GM21576 (cell line): Measurements from ENCODE around the gene COPS2.
"Not testable (repeated sequence)": the region's sequence is repeated elsewhere in the genome, so short reads cannot be mapped to it uniquely, and the experiment has no call there.

Experiments
- ATAC-seq: cut with Tn5 transposase; IDR thresholded peaks from one replicate; pipeline ENCODE4 v1.9.1; 2021; ENCODE audit warnings: mild to moderate bottlenecking, moderate library complexity; ENCODE audit not compliant: unreplicated experiment

COPS2 gene

GRCh38 chr15:49110158-49110944, 45.0 kb downstream of the COPS2 start:
- ATAC-seq = no peak

DNA sequence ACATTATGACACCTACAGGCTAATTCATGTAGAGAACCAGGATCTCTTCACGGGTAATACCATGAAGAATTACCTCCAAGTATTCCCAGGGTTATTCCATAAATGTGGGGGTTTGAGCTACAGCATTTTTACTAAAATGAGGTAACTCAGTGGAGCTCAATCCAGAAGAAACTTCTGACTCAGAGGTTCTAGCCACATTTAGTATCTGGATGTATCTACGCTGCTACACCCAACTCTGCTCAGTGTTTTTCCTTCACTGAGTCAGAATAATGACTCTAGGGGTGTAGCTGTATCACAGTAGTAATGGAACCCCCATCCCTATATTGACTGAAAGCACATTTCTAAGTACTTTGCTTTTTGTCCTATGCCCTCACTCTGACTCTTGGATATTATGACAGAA, 52.4 kb downstream of the COPS2 start:
- ATAC-seq = no peak

GRCh38 chr15:49101536-49101935, 53.9 kb downstream of the COPS2 start:
- no peak for ATAC-seq

DNA sequence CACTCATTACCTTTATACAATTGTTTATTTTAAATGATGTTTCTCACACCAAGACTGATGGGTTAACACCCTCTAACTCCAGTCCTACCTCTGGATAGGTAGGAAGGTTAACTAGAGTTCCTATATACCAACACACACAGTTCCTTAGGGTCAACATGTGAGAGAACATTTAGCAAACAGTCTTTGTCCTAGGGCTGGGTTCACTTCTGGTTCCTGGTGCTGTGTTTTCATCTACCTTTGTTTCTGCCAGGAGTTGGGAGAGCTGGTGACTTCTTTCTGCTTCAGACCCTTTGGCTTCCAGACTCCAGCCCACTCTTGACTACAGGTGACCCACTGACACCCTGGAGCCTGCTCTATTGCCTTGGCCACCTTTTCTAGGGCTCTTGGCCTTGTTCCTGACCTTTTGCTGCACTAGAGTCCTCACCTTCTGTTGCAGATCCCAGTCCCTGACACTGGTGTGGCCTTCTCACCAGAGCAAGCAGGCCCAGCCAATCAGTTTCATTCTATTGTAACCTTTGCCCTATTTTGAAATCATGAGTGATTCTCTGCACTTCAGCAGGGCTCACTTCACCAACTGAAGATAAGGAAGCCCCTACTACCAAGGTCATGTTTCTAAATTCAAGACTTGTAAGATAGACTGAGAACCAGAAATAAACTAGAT, 59.2 kb downstream of the COPS2 start:
- ATAC-seq = no peak

GRCh38 chr15:49094923-49095322, 60.5 kb downstream of the COPS2 start:
- no peak for ATAC-seq

DNA sequence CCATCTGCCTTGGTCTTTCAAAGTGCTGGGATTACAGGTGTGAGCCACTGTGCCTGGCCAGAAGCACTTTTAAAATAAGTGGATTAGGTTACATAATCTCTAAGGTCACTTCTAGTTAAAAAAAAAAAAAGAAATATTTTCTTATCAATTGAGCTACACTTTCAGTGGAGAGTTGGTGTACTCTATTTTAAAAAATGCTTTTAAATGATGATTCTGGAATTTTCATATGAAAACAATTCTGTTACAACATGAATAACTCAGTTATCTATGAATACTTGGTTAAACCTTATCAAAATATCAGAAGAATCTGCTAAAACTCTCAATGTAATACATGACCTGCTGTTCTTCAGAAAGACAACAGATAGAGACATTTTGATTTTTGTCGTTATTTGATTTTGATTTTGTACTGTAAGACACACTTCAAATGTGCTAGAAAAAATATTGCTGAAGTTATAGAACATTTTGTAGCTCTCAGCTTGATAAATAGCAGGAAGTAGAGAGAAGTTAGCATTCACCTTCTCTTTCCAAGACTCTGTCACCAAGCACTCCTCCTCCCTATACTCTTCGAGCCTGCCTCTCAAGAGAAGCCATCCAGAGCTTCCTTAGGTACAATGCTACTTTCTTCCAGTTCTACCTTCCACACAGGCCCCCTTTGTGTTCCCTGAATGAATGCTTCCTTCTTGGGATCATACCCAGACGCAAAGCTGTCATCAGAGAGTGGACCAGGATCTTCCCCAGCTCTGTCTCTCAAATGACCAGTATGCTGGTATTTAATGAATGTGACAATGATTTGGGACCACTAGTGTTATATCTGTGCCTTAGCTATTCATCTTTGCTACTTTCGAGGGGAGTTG, 61.9 kb downstream of the COPS2 start:
- no peak for ATAC-seq

DNA sequence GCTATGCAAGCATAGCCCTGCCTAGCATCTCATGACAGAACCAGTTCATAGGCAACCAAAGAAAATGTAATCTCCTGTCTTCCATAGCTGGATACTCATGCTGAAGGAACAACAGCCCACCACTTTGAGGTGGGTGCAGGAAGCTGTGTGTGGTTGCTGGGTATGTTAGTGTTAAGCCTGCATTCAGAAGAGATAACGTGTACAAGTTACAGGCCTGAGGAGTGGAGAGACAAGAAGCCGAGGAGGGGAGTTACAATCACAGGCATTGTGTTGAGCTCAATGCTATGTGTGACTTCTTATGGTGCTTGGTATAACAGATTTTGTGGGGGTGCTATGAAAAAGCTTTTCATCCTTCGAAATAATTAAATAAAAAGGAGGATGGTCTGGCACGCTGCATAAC, 66.4 kb downstream of the COPS2 start:
- ATAC-seq = no peak

GRCh38 chr15:49085696-49086459, 69.5 kb downstream of the COPS2 start:
- no peak for ATAC-seq

DNA sequence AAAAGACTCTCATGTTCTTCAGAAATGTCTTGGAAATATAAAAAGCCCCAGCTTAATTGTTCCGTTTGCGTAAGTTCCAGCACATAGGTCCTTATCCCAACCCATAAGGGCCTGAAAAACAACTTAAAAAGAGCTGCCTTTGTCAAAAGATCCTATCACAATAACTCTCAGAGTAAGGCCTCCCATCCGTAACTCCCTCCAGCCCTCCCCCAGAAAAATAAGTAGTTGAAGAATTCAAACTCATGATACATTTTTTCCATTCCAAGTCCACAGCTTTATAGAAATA, 71.2 kb downstream of the COPS2 start:
- no peak for ATAC-seq

- no peak for ATAC-seq
Measured at GRCh38 chr15:49083401-49084284, 71.8 kb downstream of the COPS2 start.

- no peak for ATAC-seq
Measured at GRCh38 chr15:49082960-49083359, 72.4 kb downstream of the COPS2 start.

DNA sequence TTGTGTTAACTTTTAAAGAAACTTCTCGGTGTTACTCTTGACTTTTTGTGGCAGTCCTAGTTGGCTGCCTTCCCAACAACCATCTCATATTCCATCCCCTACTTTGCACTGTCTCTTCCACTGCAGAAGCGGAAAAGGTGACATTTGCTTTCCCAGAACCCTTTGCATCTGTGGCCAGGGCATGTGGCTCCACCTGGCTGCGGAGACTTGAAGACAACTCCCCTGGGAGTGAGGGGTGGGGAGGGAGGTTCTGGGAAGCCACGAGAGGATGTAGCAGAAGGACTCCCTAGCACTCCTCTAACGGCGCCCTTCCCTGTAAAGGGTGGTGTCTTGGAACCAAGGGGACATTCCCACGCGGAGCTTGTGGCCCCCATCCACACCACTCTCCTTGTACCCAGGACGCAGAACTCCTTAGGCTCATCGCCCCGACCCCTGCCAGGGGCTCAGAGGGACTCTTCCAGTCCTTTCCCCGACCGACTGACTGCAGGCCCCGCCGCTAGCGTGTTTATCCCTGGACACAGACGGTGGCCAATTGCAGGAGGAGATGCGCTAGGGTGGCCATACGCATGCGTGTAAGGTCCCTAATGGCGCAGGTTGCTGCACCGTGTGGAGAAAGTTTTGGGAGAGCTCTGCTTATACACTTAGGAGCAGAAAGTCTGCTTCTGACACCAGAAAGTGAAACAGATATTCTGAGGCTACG, 75.9 kb downstream of the COPS2 start:
- no peak for ATAC-seq

GRCh38 chr15:49075881-49076280, 79.5 kb downstream of the COPS2 start:
- ATAC-seq = no peak

GRCh38 chr15:49074589-49075287, 80.7 kb downstream of the COPS2 start:
- not testable (repeated sequence) for ATAC-seq
